H7 (cell line): ENCODE measurements around the gene KPNA1. TPM values are rescaled to one million over a fixed set of nuclear protein-coding genes. Genes with fewer than 3 reads are reported as not detected.
A peak's percentile ranks its signal among the peaks of the same experiment; 100 is the strongest.

Source experiments
- DNase-seq: peaks from one replicate; pipeline ENCODE4 v3.0.0; 2012
- H3K27me3 ChIP-seq: 2 replicates; pipeline ENCODE4 v1.6.0; 2011; ENCODE audit warnings: mild to moderate bottlenecking, low read length; ENCODE audit not compliant: control insufficient read depth, insufficient read depth
- H3K36me3 ChIP-seq: replicated peaks from 2 replicates; pipeline ENCODE4 v1.5.1; 2011; ENCODE audit warnings: low read length; ENCODE audit not compliant: control insufficient read depth, insufficient read depth
- H3K4me3 ChIP-seq: 2 replicates; pipeline ENCODE4 v1.5.1; 2011; ENCODE audit warnings: low read depth, mild to moderate bottlenecking, control low read depth, low read length, moderate library complexity; ENCODE audit not compliant: insufficient read depth
- total RNA-seq: library from RNA; depleted of rRNA; stranded (reverse); fragments of >200 nt; shearing (Covaris generic); gene quantifications from 2 replicates; pipeline ENCODE4 v1.2.3, GENCODE V29; 2014; rRNA removed

The KPNA1 gene
- total RNA-seq, 1 experiment from 2014 or later: 20.4 TPM

DNA sequence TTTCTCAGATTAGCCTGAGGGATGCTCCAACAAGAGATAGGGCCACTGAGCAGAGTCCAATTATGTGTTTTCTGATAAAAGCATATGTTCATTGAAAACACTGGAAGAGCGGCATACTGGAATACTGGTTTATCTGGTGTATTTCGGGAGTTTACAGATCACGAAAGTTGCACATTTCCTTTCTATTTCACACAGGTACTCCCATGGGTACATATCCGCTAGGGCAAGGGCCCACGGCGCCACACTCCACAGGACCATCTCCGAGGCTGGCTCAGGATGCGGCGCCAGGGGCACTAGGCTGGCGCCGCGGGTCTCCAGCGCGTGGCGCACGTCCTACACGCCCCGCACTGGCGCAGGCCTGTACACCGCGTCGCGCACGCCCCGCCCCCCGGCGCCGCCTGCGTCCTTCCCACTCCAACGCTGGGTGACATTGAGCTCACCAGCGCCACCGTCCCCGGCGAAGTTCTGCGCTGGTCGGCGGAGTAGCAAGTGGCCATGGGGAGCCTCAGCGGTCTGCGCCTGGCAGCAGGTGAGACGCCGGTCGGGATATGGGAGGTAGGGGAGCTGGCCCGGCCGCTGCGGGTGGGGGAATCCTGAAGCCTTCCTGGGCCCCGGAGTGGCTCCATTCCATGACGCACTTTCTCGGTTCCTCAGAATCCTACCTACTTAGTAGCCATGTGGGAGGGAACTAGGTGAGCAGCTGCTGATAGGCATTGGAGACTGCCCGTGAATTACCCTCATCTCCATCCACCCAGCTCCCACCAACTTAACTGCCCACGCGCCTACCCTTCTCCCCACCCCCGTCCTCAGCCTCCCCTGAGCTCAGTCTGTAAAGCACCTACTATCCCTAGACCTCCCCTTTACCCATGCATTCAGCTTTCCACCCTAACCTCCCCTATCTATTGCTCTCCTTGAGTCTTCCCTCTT lies 130.7 kb downstream of the KPNA1 start, which contains the start of gene FAM162A:
Gene FAM162A, plus strand, starts transcription at position 412 of the 927 bp plus-strand sequence. Its CDS starts 84 bp downstream, at position 496.
- Histone ChIP-seq H3K27me3 (no peaks in the 10 kb centered on the region), H3K4me3 (peak within 1 kb of the TSS; percentile 88), H3K36me3 (no peaks in the 10 kb centered on the region)
- DNase-seq: peak; percentile 90

GRCh38 chr3:122382888-122383666 lies 131.7 kb downstream of the KPNA1 start, which contains the start of gene MIX23:
MIX23 (minus strand) TSS chr3:122383231; CDS start chr3:122383224, 7 bp downstream.
- H3K36me3 ChIP-seq: no peaks in the 10 kb centered on the region
- H3K27me3 ChIP-seq: no peaks in the 10 kb centered on the region
- peak; percentile 77 for DNase-seq
- H3K4me3 ChIP-seq: peak within 1 kb of the TSS; percentile 88

- Histone ChIP-seq H3K27me3 (no peaks in the 10 kb centered on the region), H3K4me3 (no peak overlapping the region), H3K36me3 (no peaks in the 10 kb centered on the region)
- DNase-seq: no peak
Measured at GRCh38 chr3:122377975-122378374, 136.8 kb downstream of the KPNA1 start.

DNA sequence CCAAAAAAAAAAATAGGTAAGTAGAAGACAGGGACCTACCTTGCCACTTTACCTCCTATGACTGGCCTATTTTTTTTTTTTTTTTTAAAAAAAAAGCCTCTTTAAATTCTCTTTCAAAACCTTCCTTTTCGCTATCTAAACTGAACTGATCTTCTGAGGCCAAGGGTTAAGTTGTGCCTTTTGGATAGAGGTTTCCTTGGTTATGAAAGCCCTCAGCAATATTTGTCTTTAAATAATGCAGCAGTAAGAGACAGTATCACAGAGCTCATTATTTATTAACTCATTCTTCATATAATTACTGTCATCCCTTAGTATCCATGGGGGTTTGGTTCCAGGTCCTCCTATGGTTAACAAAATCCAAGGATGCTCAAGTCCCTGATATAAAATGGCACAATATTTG lies 140.7 kb downstream of the KPNA1 start:
- no peaks in the 10 kb centered on the region for H3K27me3 ChIP-seq
- DNase-seq: no peak

More for the DNA sequence above, 140.7 kb downstream of the KPNA1 start:
- peaks cover 2% of the 10 kb centered on the region for H3K36me3 ChIP-seq
- H3K4me3 ChIP-seq: no peak overlapping the region

Other genes starting within 250 kb of the KPNA1 start
- not detected in 2 replicates for gene CSTA, start 189.7 kb downstream of the KPNA1 start, total RNA-seq
- gene MIX23, start 131.7 kb downstream of the KPNA1 start, total RNA-seq: 36.6 and 39.4 TPM in 2 replicates
- 59.3 and 82.0 TPM in 2 replicates for gene FAM162A, start 130.8 kb downstream of the KPNA1 start, total RNA-seq
- 1.1 and 1.2 TPM in 2 replicates for gene WDR5B, start 98.9 kb downstream of the KPNA1 start, total RNA-seq
- gene PARP9, start 49.4 kb upstream of the KPNA1 start, total RNA-seq: 1.1 TPM in 2 replicates
- gene DTX3L, start 49.4 kb upstream of the KPNA1 start, total RNA-seq: 1.9 and 2.0 TPM in 2 replicates
- not detected in 2 replicates for gene PARP15, start 62.7 kb upstream of the KPNA1 start, total RNA-seq
- gene PARP14, start 165.9 kb upstream of the KPNA1 start, total RNA-seq: 5.6 and 8.5 TPM in 2 replicates